ENCODE data around the gene LRRC18. TPM values are rescaled to one million over a fixed set of nuclear protein-coding genes. Genes with fewer than 3 reads are reported as not detected.

Gene LRRC18
- total RNA-seq, 1 donor from 2014 or later, result not detected

- H3K4me3 ChIP-seq, result no peak overlapping the region
- H3K27ac ChIP-seq, result no peak overlapping the region
- H3K27me3 ChIP-seq, result no peaks in the 10 kb centered on the region
- H3K4me1 ChIP-seq, result no peaks in the 10 kb centered on the region
- no peaks in the 10 kb centered on the region for H3K36me3 ChIP-seq
- no peaks in the 10 kb centered on the region for H3K9me3 ChIP-seq
- intact Hi-C loops (cut with DNase I), result no loop called here
- DNase-seq (ENCODE audit: low spot score in 2 of 2), result no peak
- TF ChIP-seq CTCF (IDR thresholded peaks at IDR 0.05), result no peak
These were observed 43.8 kb downstream of the LRRC18 start for GRCh38 chr10:48895803-48896195.

GRCh38 chr10:48894911-48895802, 44.5 kb downstream of the LRRC18 start:
- no peak overlapping the region for H3K4me3 ChIP-seq
- DNase-seq (ENCODE audit: low spot score in 2 of 2), result no peak
- H3K9me3 ChIP-seq, result no peaks in the 10 kb centered on the region
- H3K4me1 ChIP-seq, result no peaks in the 10 kb centered on the region
- no peaks in the 10 kb centered on the region for H3K36me3 ChIP-seq
- no peak overlapping the region for H3K27ac ChIP-seq
- TF ChIP-seq CTCF (IDR thresholded peaks at IDR 0.05), result no peak
- intact Hi-C loops (cut with DNase I), result no loop called here
- no peaks in the 10 kb centered on the region for H3K27me3 ChIP-seq

- Histone ChIP-seq H3K27ac (no peak overlapping the region), H3K4me3 (no peak overlapping the region), H3K36me3 (no peaks in the 10 kb centered on the region), H3K9me3 (no peaks in the 10 kb centered on the region), H3K4me1 (no peaks in the 10 kb centered on the region), H3K27me3 (no peaks in the 10 kb centered on the region)
- intact Hi-C loops (cut with DNase I), result no loop called here
- no peak for TF ChIP-seq CTCF (IDR thresholded peaks at IDR 0.05)
- no peak for DNase-seq (ENCODE audit: low spot score in 2 of 2)
These were observed 48.5 kb downstream of the LRRC18 start for GRCh38 chr10:48890888-48891850.

- Histone ChIP-seq H3K4me3 (no peak overlapping the region), H3K4me1 (no peaks in the 10 kb centered on the region), H3K36me3 (no peaks in the 10 kb centered on the region), H3K9me3 (no peaks in the 10 kb centered on the region), H3K27me3 (no peaks in the 10 kb centered on the region), H3K27ac (no peak overlapping the region)
- intact Hi-C loops (cut with DNase I), result no loop called here
- TF ChIP-seq CTCF (IDR thresholded peaks at IDR 0.05), result no peak
- DNase-seq (ENCODE audit: low spot score in 2 of 2), result no peak
These were observed 51.7 kb downstream of the LRRC18 start for GRCh38 chr10:48887982-48888381.

- Histone ChIP-seq H3K9me3 (no peaks in the 10 kb centered on the region), H3K36me3 (no peaks in the 10 kb centered on the region), H3K27ac (no peak overlapping the region), H3K4me1 (no peaks in the 10 kb centered on the region), H3K4me3 (no peak overlapping the region), H3K27me3 (no peaks in the 10 kb centered on the region)
- no peak for DNase-seq (ENCODE audit: low spot score in 2 of 2)
- intact Hi-C loops (cut with DNase I), result no loop called here
- peak in 1 of 3 experiments; percentile 34 for TF ChIP-seq CTCF (IDR thresholded peaks at IDR 0.05)
These were observed 54.3 kb downstream of the LRRC18 start for GRCh38 chr10:48885376-48885775.

Data from ascending aorta (tissue), 2 donors.